HG03159 (cell line): ENCODE results near the gene NELFCD.

Experiments used
- ATAC-seq: cut with Tn5 transposase; IDR thresholded peaks from one replicate; pipeline ENCODE4 v1.9.1; 2021; ENCODE audit warnings: mild to moderate bottlenecking, moderate library complexity; ENCODE audit not compliant: unreplicated experiment

The NELFCD gene

DNA sequence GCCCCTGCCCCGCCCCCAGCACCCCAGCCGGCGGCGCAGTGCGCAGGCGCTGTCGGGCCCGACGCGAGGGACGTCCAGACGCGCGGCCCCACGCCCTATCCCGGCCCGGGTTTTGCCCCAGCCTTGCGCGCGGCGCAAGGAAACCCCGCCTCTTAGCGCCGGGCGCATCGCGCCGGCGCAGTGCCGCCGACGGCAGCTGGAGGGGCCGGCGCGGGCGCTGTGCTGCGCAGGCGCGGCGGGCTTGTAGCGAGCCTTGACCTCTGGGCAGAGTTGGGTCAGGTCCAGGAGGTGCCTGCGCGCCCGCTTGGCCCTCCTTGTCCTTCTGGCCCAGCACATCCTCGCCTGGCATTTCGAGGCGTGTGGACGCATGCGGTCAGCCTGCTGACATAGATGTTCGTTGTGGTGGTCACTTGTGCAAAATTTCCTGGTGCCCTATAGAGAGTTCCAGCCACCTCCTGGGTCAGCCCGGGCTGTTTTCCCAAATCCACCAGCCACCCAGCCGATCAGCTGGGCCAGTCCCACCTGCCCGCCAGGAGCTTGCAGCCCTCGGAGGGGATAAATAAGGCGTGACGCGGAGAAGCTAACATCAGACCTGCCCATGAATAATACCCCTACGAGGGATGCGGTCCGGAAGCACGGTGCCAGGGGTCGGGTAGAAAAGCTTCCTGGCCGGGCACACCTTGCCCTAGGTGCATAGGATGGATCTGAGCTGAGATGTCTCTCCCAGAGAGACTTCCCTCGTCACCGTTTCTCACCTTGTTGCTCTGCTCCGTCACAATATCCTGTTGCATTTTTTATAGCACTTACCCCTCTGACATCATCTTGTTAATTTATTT is 62.0 kb downstream of the NELFCD start:
- peak; percentile 92 for ATAC-seq

DNA sequence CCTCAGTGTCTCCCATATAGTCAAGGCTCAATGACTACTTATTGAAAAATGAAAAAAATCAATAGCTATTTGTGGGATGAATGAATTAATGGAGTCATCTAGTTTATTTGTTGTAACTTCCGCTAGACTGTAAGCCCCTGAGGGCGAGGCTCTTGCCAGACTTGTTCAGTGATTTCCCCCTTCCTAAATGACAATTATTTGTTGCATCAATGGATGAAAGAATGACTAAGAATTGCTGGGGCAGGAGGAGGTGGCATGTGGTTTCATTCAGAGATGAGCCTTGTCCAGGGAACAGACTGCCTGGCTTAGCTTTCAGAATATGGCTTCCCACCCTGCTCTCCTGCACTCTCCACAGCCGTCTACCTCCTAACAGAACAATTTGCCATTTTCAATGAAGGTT is 62.6 kb downstream of the NELFCD start:
- ATAC-seq: no peak

DNA sequence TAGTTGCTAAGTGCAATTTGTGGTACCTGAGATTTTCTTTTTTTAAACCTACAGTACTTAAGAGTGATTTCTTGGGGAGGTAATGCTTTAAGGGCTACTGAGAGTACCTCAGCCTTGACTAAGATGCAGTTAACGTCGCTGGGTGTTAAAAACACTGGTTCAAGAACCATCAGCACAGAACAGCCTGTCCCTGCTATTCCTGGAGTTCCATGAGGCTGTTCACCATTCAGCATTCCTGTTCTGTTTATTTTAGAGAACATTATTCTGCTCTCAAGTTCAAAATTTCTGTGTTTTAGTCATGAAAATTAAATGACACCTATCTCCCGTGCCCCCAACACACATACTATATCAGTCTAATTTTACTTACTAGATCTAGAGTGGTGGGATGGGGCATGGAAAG is 63.2 kb downstream of the NELFCD start:
- no peak for ATAC-seq
